Measurements from ENCODE around the gene BST1. TPM values are rescaled to one million over a fixed set of nuclear protein-coding genes. Genes with fewer than 3 reads are reported as not detected.

BST1 gene
- total RNA-seq, 1 donor from 2014 or later = not detected

DNA sequence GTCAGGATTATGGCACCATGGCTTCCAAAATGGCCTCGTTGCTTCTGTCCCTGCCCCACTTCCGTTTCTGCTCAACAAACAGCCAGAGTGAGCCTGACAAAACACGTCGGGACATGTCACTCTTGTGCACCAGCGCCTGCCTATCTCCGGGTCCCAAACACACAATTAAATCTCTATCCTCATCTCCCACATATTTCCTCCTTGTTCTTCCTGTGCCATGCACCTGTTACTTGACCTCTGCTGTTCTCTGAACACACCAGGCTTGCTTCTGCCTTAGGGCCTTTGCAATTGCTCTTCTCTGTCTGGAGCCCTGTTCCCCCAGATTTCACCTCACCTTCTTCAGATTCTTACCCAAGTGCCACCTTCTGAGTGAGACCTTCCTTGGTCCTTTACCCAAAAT, 62.5 kb downstream of the BST1 start:
- no peak for DNase-seq
- no peaks in the 10 kb centered on the region for H3K36me3 Mint-ChIP-seq (ENCODE audit: unreplicated experiment)
- H3K27me3 Mint-ChIP-seq (ENCODE audit: unreplicated experiment) = no peaks in the 10 kb centered on the region
- TF ChIP-seq, protein P1, sequence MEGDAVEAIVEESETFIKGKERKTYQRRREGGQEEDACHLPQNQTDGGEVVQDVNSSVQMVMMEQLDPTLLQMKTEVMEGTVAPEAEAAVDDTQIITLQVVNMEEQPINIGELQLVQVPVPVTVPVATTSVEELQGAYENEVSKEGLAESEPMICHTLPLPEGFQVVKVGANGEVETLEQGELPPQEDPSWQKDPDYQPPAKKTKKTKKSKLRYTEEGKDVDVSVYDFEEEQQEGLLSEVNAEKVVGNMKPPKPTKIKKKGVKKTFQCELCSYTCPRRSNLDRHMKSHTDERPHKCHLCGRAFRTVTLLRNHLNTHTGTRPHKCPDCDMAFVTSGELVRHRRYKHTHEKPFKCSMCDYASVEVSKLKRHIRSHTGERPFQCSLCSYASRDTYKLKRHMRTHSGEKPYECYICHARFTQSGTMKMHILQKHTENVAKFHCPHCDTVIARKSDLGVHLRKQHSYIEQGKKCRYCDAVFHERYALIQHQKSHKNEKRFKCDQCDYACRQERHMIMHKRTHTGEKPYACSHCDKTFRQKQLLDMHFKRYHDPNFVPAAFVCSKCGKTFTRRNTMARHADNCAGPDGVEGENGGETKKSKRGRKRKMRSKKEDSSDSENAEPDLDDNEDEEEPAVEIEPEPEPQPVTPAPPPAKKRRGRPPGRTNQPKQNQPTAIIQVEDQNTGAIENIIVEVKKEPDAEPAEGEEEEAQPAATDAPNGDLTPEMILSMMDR (IDR thresholded peaks at IDR 0.05; ENCODE audit: partially characterized antibody, unreplicated experiment) = no peak
- no peaks in the 10 kb centered on the region for H3K4me1 Mint-ChIP-seq (ENCODE audit: low read depth, unreplicated experiment)
- no peak overlapping the region for H3K4me3 Mint-ChIP-seq (ENCODE audit: unreplicated experiment)
- no peaks in the 10 kb centered on the region for H3K9me3 Mint-ChIP-seq (ENCODE audit: unreplicated experiment)
- no peak overlapping the region for H3K27ac Mint-ChIP-seq (ENCODE audit: unreplicated experiment)

DNA sequence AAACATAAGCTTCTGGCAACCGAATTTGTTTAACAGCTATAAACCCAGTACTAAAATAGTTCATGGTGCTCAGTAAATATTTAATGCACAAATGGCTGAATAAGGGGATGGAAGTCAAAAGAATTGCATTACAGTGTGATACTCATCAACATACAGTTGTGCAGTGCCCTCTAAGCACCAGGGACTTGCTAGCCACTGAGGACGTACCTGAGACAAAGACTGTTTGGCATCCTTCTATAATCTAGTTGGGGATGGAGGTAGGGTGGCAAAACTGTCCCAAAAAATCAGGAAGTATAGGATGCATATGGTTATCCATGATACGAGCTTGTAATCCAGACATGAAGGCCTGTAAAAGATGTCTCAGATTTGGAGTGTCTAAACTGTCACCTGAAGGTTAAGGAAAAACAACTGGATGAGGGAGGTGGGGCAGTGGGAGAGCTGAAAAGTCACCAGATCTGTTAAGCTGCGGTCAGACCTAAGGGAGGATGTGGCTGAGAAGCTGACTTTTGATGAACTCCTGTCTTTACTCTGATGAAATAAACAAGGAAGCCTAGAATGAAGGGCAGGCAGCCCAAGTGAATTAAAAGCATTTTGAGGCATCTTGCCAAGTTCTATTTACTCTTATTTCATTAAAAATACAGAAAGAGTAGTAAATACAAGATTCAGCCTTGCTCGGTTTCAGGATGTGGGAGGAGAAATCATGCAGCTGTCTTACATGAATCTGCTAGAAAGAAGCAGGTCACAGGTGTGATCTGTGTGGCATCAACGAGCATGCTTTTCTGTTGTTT, 63.2 kb downstream of the BST1 start:
- Mint-ChIP-seq H3K4me1 (ENCODE audit: low read depth, unreplicated experiment) (no peaks in the 10 kb centered on the region), H3K27me3 (ENCODE audit: unreplicated experiment) (no peaks in the 10 kb centered on the region), H3K4me3 (ENCODE audit: unreplicated experiment) (no peak overlapping the region), H3K27ac (ENCODE audit: unreplicated experiment) (no peak overlapping the region), H3K9me3 (ENCODE audit: unreplicated experiment) (no peaks in the 10 kb centered on the region), H3K36me3 (ENCODE audit: unreplicated experiment) (no peaks in the 10 kb centered on the region)
- DNase-seq = no peak
- TF ChIP-seq, protein P1 (IDR thresholded peaks at IDR 0.05; ENCODE audit: partially characterized antibody, unreplicated experiment) = no peak

DNA sequence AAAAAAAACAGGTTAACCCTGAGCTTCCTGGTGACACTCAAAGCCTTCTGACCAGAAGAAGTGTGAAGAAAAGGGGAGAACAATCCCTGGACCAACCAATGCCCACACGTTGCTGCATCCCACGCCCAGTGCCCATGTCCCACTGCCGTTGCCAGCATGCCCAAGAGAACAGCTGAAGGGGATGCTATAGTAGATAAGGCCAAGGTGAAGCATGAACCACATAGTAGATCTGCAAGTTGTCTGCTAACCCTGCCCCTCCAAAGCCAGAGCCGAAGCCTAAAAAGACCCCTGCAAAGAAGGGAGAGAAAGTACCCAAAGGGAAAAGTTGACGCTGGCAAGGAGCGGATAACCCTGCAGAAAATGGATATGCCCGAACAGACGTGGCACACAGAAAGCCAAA, 64.0 kb downstream of the BST1 start:
- Mint-ChIP-seq H3K27me3 (ENCODE audit: unreplicated experiment) (no peaks in the 10 kb centered on the region), H3K27ac (ENCODE audit: unreplicated experiment) (no peak overlapping the region), H3K4me1 (ENCODE audit: low read depth, unreplicated experiment) (no peaks in the 10 kb centered on the region), H3K9me3 (ENCODE audit: unreplicated experiment) (no peaks in the 10 kb centered on the region), H3K36me3 (ENCODE audit: unreplicated experiment) (no peaks in the 10 kb centered on the region), H3K4me3 (ENCODE audit: unreplicated experiment) (no peak overlapping the region)
- no peak for DNase-seq
- TF ChIP-seq, protein P1 (IDR thresholded peaks at IDR 0.05; ENCODE audit: partially characterized antibody, unreplicated experiment) = no peak

DNA sequence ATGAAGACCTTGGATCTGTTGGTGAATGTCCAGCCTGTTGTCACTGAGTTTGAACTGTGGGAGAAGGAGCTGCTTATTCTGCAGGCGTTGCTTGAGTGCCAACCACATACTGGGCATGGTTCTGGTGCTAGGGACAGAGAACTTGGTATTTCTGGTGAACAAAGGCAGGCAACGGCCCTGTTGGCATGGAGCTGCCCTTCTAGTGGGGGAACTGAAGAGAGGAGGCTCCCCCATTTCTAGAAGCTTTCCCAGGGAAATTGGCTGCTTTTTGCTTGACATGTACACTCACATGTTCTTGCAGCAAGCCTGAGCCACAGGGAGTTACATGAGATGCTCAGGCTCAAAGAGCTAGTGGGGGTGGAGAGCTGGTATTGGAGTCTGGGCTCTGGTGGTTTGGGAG, 66.3 kb downstream of the BST1 start:
- H3K36me3 Mint-ChIP-seq (ENCODE audit: unreplicated experiment) = no peaks in the 10 kb centered on the region
- H3K4me1 Mint-ChIP-seq (ENCODE audit: low read depth, unreplicated experiment) = no peaks in the 10 kb centered on the region
- H3K27ac Mint-ChIP-seq (ENCODE audit: unreplicated experiment) = no peak overlapping the region
- TF ChIP-seq, protein P1 (IDR thresholded peaks at IDR 0.05; ENCODE audit: partially characterized antibody, unreplicated experiment) = no peak
- H3K4me3 Mint-ChIP-seq (ENCODE audit: unreplicated experiment) = no peak overlapping the region
- no peaks in the 10 kb centered on the region for H3K9me3 Mint-ChIP-seq (ENCODE audit: unreplicated experiment)
- no peak for DNase-seq
- peaks cover 2% of the 10 kb centered on the region for H3K27me3 Mint-ChIP-seq (ENCODE audit: unreplicated experiment)

DNA sequence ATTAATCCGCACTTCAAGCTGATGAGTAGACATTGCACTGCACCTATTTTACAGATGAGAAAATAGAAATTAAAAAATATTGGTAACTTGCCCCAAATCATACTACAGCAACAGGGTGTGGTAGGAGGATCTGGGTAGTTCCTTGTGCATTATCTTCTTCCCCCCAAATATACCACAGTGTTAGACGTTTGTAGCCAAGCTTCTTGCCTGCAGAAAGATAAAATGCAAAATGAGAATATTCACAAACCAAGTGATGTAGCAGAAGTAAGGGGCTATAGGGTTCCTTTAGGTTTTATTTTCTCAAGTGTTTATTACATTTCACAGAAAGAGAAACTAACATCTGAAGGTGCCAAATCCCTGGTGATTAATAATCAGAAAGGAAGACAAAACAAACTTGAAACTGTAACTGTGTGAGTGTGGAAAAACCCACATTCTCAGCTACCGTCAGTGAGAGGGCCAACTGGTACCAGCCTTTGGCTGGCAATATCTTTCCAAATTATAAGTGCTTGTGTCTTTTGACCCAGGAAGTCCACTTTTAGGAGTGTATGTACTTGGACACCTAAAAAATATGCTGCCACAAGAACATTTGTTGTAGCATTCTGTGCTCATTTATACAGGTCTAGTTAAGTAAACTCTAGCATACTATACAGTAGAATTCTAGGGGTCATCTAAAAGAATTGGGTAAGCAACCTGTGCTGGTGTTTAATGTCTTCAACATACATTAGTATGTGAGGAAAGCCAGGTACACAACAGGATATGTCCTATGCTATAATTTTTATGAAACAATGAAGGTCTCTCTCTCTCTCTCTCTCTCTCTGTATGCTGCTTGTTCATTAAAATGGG, 68.6 kb downstream of the BST1 start:
- TF ChIP-seq, protein P1 (IDR thresholded peaks at IDR 0.05; ENCODE audit: partially characterized antibody, unreplicated experiment) = no peak
- Mint-ChIP-seq H3K27ac (ENCODE audit: unreplicated experiment) (no peak overlapping the region), H3K9me3 (ENCODE audit: unreplicated experiment) (peaks cover 1% of the 10 kb centered on the region), H3K4me3 (ENCODE audit: unreplicated experiment) (no peak overlapping the region), H3K36me3 (ENCODE audit: unreplicated experiment) (no peaks in the 10 kb centered on the region), H3K4me1 (ENCODE audit: low read depth, unreplicated experiment) (no peaks in the 10 kb centered on the region), H3K27me3 (ENCODE audit: unreplicated experiment) (peaks cover 2% of the 10 kb centered on the region)
- DNase-seq = no peak
